Kidney epithelial cell (primary cell): Measurements from ENCODE around the gene TMCC2. TPM values are rescaled to one million over a fixed set of nuclear protein-coding genes. Genes with fewer than 3 reads are reported as not detected.
"Not testable (repeated sequence)": the region's sequence is repeated elsewhere in the genome, so short reads cannot be mapped to it uniquely, and the experiment has no call there.

ENCODE experiments used
- DNase-seq: peaks from one replicate; pipeline ENCODE4 v3.0.0-alpha.2; 2010; ENCODE audit warnings: low read depth
- H3K27me3 ChIP-seq: 2 replicates; pipeline ENCODE4 v1.6.0; 2011; ENCODE audit warnings: low read length; ENCODE audit not compliant: control insufficient read depth, insufficient read depth
- H3K36me3 ChIP-seq: 2 replicates; pipeline ENCODE4 v1.5.1; 2011; ENCODE audit warnings: low read length; ENCODE audit not compliant: control insufficient read depth, insufficient read depth
- H3K4me3 ChIP-seq: 2 replicates; pipeline ENCODE4 v1.5.1; 2011; ENCODE audit warnings: low read depth, mild to moderate bottlenecking, control low read depth, low read length
- CTCF ChIP-seq: IDR thresholded peaks from 2 replicates; pipeline ENCODE4 v1.5.1; 2011; ENCODE audit warnings: mild to moderate bottlenecking, moderate library complexity, low read length, control low read depth, inconsistent platforms; ENCODE audit not compliant: insufficient read depth, poor library complexity, severe bottlenecking
- total RNA-seq: library from RNA; depleted of rRNA; stranded (reverse); fragments of >200 nt; gene quantifications from 2 replicates; pipeline ENCODE4 v1.2.3, GENCODE V29; 2015

Gene TMCC2
- 12.7 and 15.7 TPM in 2 replicates for total RNA-seq

- no peak for TF ChIP-seq CTCF
- H3K27me3 ChIP-seq, result peaks cover 3% of the 10 kb centered on the region
- DNase-seq, result no peak
- no peaks in the 10 kb centered on the region for H3K36me3 ChIP-seq
- peak within 1 kb of the TSS; percentile 65 for H3K4me3 ChIP-seq
These were observed at the start of gene TMCC2 for GRCh38 chr1:205227584-205228013. Gene TMCC2 (plus strand): TSS chr1:205227946. CDS start chr1:205228565, 619 bp downstream.

- no peak for DNase-seq
- Histone ChIP-seq H3K4me3 (no peak overlapping the region), H3K27me3 (no peaks in the 10 kb centered on the region), H3K36me3 (no peaks in the 10 kb centered on the region)
- no peak for TF ChIP-seq CTCF
These were observed 47.9 kb upstream of the TMCC2 start for GRCh38 chr1:205179842-205180241.

GRCh38 chr1:205180331-205180730, 47.4 kb upstream of the TMCC2 start:
- H3K27me3 ChIP-seq, H3K4me3 ChIP-seq, H3K36me3 ChIP-seq, DNase-seq: not testable (repeated sequence)

- H3K27me3 ChIP-seq, result no peaks in the 10 kb centered on the region
- no peak for TF ChIP-seq CTCF
- H3K36me3 ChIP-seq, result no peaks in the 10 kb centered on the region
- H3K4me3 ChIP-seq, result no peak overlapping the region
- no peak for DNase-seq
These were observed 44.8 kb upstream of the TMCC2 start for GRCh38 chr1:205182930-205183329.

GRCh38 chr1:205183676-205184335, 43.9 kb upstream of the TMCC2 start:
- Histone ChIP-seq H3K4me3 (no peak overlapping the region), H3K36me3 (no peaks in the 10 kb centered on the region), H3K27me3 (no peaks in the 10 kb centered on the region)
- no peak for TF ChIP-seq CTCF
- DNase-seq, result no peak

GRCh38 chr1:205186191-205186590, 41.6 kb upstream of the TMCC2 start:
- no peak for TF ChIP-seq CTCF
- Histone ChIP-seq H3K36me3 (no peaks in the 10 kb centered on the region), H3K27me3 (no peaks in the 10 kb centered on the region), H3K4me3 (no peak overlapping the region)
- DNase-seq, result no peak
